Liver (tissue), 3 donors: ENCODE measurements around the gene PIGQ.

Source experiments
- CTCF ChIP-seq: fragments of 150-350 bp; IDR thresholded peaks from 2 replicates; pipeline ENCODE4 v1.5.1; 2017; ENCODE audit warnings: improper control_type of control experiment, low read depth, low read length; ENCODE audit not compliant: missing input control
- EGR1 ChIP-seq, 2 donors: IDR thresholded peaks; 2 replicates each; pipeline ENCODE4 v1.6.1; 2016 to 2018; ENCODE audit warnings: antibody characterized with exemption in 2 of 2, low read depth in 2 of 2
- FOXA1 ChIP-seq: IDR thresholded peaks from 2 replicates; pipeline ENCODE4 v1.6.1; 2016; ENCODE audit warnings: antibody characterized with exemption
- GABPA ChIP-seq, 2 donors: IDR thresholded peaks in 1 of 2; conservative IDR thresholded peaks in 1 of 2; 2 replicates each; pipeline ENCODE4 v1.6.1; 2016; ENCODE audit warnings: antibody characterized with exemption in 2 of 2, mild to moderate bottlenecking in 1 of 2, moderate library complexity in 1 of 2
- JUND ChIP-seq, 2 donors: IDR thresholded peaks; 2 replicates each; pipeline ENCODE4 v1.6.1; 2016; ENCODE audit warnings: antibody characterized with exemption in 2 of 2
- MAX ChIP-seq: IDR thresholded peaks from 2 replicates; pipeline ENCODE4 v1.6.1; 2016; ENCODE audit warnings: antibody characterized with exemption
- RAD21 ChIP-seq, 2 donors: IDR thresholded peaks; 2 replicates each; pipeline ENCODE4 v1.6.1; 2016; ENCODE audit warnings: antibody characterized with exemption in 2 of 2, mild to moderate bottlenecking in 2 of 2
- RXRA ChIP-seq, 2 donors: IDR thresholded peaks; 2 replicates each; pipeline ENCODE4 v1.6.1; 2017 to 2018; ENCODE audit warnings: antibody characterized with exemption in 2 of 2, mild to moderate bottlenecking in 1 of 2
- SP1 ChIP-seq: IDR thresholded peaks from 2 replicates; pipeline ENCODE4 v1.6.1; 2018; ENCODE audit warnings: antibody characterized with exemption, mild to moderate bottlenecking
- TAF1 ChIP-seq: conservative IDR thresholded peaks from 2 replicates; pipeline ENCODE4 v1.6.1; 2016; ENCODE audit warnings: antibody characterized with exemption, mild to moderate bottlenecking
- donor health status: healthy.
- donor health status: healthy.

GRCh38 chr16:609984-610383 is 40.2 kb downstream of the PIGQ start:
- no peak for TF ChIP-seq CTCF
- TF ChIP-seq TAF1 = no peak
- no peak for TF ChIP-seq SP1
- no peak for TF ChIP-seq GABPA (IDR thresholded peaks at IDR 0.05 in 1 of 2, conservative IDR thresholded peaks at IDR 0.05 in 1 of 2)
- no peak for TF ChIP-seq RXRA (IDR thresholded peaks at IDR 0.05)
- no peak for TF ChIP-seq JUND (IDR thresholded peaks at IDR 0.05)
- TF ChIP-seq FOXA1 = no peak
- no peak for TF ChIP-seq EGR1 (IDR thresholded peaks at IDR 0.05; ENCODE audit: low read depth in 2 of 2)
- TF ChIP-seq RAD21 (IDR thresholded peaks at IDR 0.05) = no peak
- no peak for TF ChIP-seq MAX
